HCT116 (cell line): ENCODE data around the gene TMEM132D. TPM values are rescaled to one million over a fixed set of nuclear protein-coding genes. Genes with fewer than 3 reads are reported as not detected.

Source experiments
- ATAC-seq: fragments of 200-7000 bp; cut with Tn5 transposase; 2 replicates; pipeline ENCODE4 v1.9.1; 2020; ENCODE audit warnings: mild to moderate bottlenecking, moderate library complexity
- BruUV-seq: library from RNA; stranded (reverse); fragments of 400-500 nt; replicated peaks from 2 replicates; lab custom pipeline; 2021; lab: Mats Ljungman, UMichigan
- CTCF ChIA-PET: fragments of 300-600 bp; sonication (Branson Sonifier 250); formaldehyde crosslinking; loops from one replicate; lab custom pipeline; 2021; ENCODE audit warnings: antibody characterized with exemption; lab: Charles Lee
- POLR2A ChIA-PET: fragments of 300-600, 350-600 bp; sonication (Branson Sonifier 250); formaldehyde crosslinking; loops from one replicate; lab custom pipeline; 2021; ENCODE audit warnings: antibody characterized with exemption; lab: Charles Lee
- RAD21 ChIA-PET, 2 experiments: fragments of 300-600 bp; sonication (Branson Sonifier 250); formaldehyde crosslinking; loops; one replicate each; lab custom pipeline; 2023; ENCODE audit warnings: low total read pairs in 2 of 2; ENCODE audit not compliant: uncharacterized antibody in 2 of 2, unreplicated experiment in 2 of 2, low non-redundant PET in 1 of 2; lab: Charles Lee
- DNase-seq: peaks from one replicate; pipeline ENCODE4 v3.0.0-alpha.2; 2010; ENCODE audit warnings: low read depth, low spot score
- H2AFZ ChIP-seq: fragments of 200-600 bp; shearing (Covaris generic), sonication (generic); 2 replicates; pipeline ENCODE4 v1.6.1; 2017; ENCODE audit warnings: low read depth, mixed run types, mixed read lengths, antibody characterized with exemption, low read length; ENCODE audit not compliant: poor library complexity, severe bottlenecking
- H3K27ac ChIP-seq: 2 replicates; pipeline ENCODE4 v1.5.1; 2012; ENCODE audit warnings: low read depth, low read length
- H3K27me3 ChIP-seq: fragments of 200-600 bp; sonication (generic); 2 replicates; pipeline ENCODE4 v1.6.1; 2016; ENCODE audit warnings: mixed run types, low read length, mixed read lengths; ENCODE audit not compliant: insufficient read depth
- H3K36me3 ChIP-seq, 2 experiments: fragments of 200-500 bp in 1 of 2; fragments of 200-600 bp in 1 of 2; sonication (Bioruptor generic) in 1 of 2; sonication (generic) in 1 of 2; 2 replicates each; pipeline versions ENCODE4 v1.5.1 to v1.6.1; 2014 to 2016; ENCODE audit warnings: low read length in 2 of 2, inconsistent platforms in 1 of 2, mixed read lengths in 1 of 2, mixed run types in 1 of 2; ENCODE audit not compliant: insufficient read depth in 2 of 2, control insufficient read depth in 1 of 2
- H3K4me1 ChIP-seq, 2 experiments: fragments of 200-600 bp in 1 of 2; sonication (generic) in 1 of 2; 2 replicates each; pipeline versions ENCODE4 v1.5.1 to v1.6.1; 2012 to 2017; ENCODE audit warnings: low read length in 2 of 2, inconsistent platforms in 1 of 2, mild to moderate bottlenecking in 1 of 2, mixed read lengths in 1 of 2, mixed run types in 1 of 2, moderate library complexity in 1 of 2; ENCODE audit not compliant: insufficient read depth in 2 of 2, control insufficient read depth in 1 of 2
- H3K4me2 ChIP-seq: fragments of 200-600 bp; sonication (generic); 2 replicates; pipeline ENCODE4 v1.6.1; 2017; ENCODE audit warnings: mixed run types, low read length, mixed read lengths
- H3K4me3 ChIP-seq, 2 experiments: fragments of 200-600 bp in 1 of 2; sonication (generic) in 1 of 2; replicated peaks in 1 of 2; 2 replicates each; pipeline ENCODE4 v1.5.1; 2011 to 2016; ENCODE audit warnings: low read length in 2 of 2, control low read depth in 1 of 2, low read depth in 1 of 2, mild to moderate bottlenecking in 1 of 2, mixed read lengths in 1 of 2, mixed run types in 1 of 2
- H3K79me2 ChIP-seq: fragments of 200-600 bp; sonication (generic); 2 replicates; pipeline ENCODE4 v1.6.1; 2017; ENCODE audit warnings: mild to moderate bottlenecking, mixed run types, low read length, moderate library complexity, mixed read lengths; ENCODE audit not compliant: insufficient read depth
- H3K9ac ChIP-seq: fragments of 200-600 bp; sonication (generic); 2 replicates; pipeline ENCODE4 v1.6.1; 2016; ENCODE audit warnings: low read length, mixed read lengths
- H3K9me2 ChIP-seq: fragments of 200-600 bp; sonication (generic), shearing (Covaris generic); 2 replicates; pipeline ENCODE4 v1.6.1; 2017; ENCODE audit warnings: mixed run types, mild to moderate bottlenecking, moderate library complexity; ENCODE audit not compliant: insufficient read depth
- H3K9me3 ChIP-seq, 2 experiments: fragments of 200-500 bp in 1 of 2; fragments of 200-600 bp in 1 of 2; sonication (Bioruptor generic) in 1 of 2; sonication (generic) in 1 of 2; 2 replicates each; pipeline ENCODE4 v1.6.1; 2014 to 2017; ENCODE audit warnings: low read length in 2 of 2, mixed read lengths in 2 of 2, inconsistent platforms in 1 of 2, low read depth in 1 of 2, mild to moderate bottlenecking in 1 of 2, mixed run types in 1 of 2, moderate library complexity in 1 of 2; ENCODE audit not compliant: control insufficient read depth in 1 of 2, insufficient read depth in 1 of 2
- H4K20me1 ChIP-seq: fragments of 200-600 bp; sonication (generic), shearing (Covaris generic); 2 replicates; pipeline ENCODE4 v1.6.1; 2017; ENCODE audit warnings: mixed run types, mild to moderate bottlenecking, moderate library complexity; ENCODE audit not compliant: insufficient read depth
- EZH2 ChIP-seq: fragments of 200-600 bp; sonication (generic); IDR thresholded peaks from 2 replicates; pipeline ENCODE4 v1.6.1; 2017; ENCODE audit warnings: antibody characterized with exemption, mixed run types
- JUND ChIP-seq: IDR thresholded peaks from 2 replicates; pipeline ENCODE4 v1.6.1; 2012
- POLR2AphosphoS5 ChIP-seq: IDR thresholded peaks from 2 replicates; pipeline ENCODE4 v1.6.1; 2011; ENCODE audit warnings: mild to moderate bottlenecking, low read depth, low read length, moderate library complexity
- RAD21 ChIP-seq: IDR thresholded peaks from 2 replicates; pipeline ENCODE4 v1.6.1; 2012; ENCODE audit warnings: low read depth, mild to moderate bottlenecking
- SP1 ChIP-seq: IDR thresholded peaks from 2 replicates; pipeline ENCODE4 v1.6.1; 2012; ENCODE audit warnings: low read depth
- YY1 ChIP-seq: IDR thresholded peaks from 2 replicates; pipeline ENCODE4 v1.6.1; 2011; ENCODE audit warnings: low read length, low read depth, moderate library complexity, mild to moderate bottlenecking; ENCODE audit not compliant: insufficient replicate concordance; ENCODE audit errors: extremely low read depth
- ZFX ChIP-seq: fragments of 450-650 bp; IDR thresholded peaks from 2 replicates; pipeline ENCODE4 v1.6.1; 2017
- intact Hi-C: fragments of 100-400 bp; cut with micrococcal nuclease; formaldehyde crosslinking; loops from 2 replicates; pipeline ENCODE4 v1.10.0; 2022
- total RNA-seq: library from RNA; stranded (reverse); gene quantifications from one replicate; pipeline ENCODE4 v1.2.1, GENCODE V29; 2021; ENCODE audit not compliant: unreplicated experiment
- TF ChIP-seq, protein P1 (sequence below): IDR thresholded peaks from 2 replicates; pipeline ENCODE4 v1.6.1; 2011; ENCODE audit warnings: mild to moderate bottlenecking, low read length, moderate library complexity; ENCODE audit not compliant: insufficient replicate concordance; ENCODE audit errors: extremely low read depth

Gene TMEM132D
- total RNA-seq, 1 experiment from 2014 or later, result not detected

DNA sequence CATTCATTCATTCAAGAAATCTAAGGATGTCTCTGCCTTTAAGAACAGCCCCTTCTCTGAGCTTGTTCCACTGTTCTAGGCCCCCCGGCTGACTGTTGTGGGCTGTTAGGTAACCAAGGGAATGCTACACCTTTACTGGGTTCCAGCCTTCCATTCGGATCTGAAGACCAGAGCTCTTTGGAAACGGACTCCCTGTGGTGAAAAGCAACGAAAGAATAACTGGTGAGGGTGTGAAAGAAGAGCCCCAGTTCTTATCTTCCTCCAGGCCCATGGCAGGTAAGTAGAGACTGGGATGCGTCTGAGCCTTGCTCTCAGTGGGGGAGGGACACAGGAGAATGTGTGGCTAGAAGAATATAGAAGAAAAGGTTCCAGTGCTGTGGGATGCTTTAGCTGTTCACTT, 207.4 kb downstream of the TMEM132D start:
- DNase-seq, result no peak
- POLR2A ChIA-PET, result no interaction called here
- ATAC-seq, result no peak
- RAD21 ChIA-PET, result no interaction called here
- no TSS peak for BruUV-seq
- no peak for TF ChIP-seq RAD21
- TF ChIP-seq SP1, result no peak
- TF ChIP-seq POLR2AphosphoS5, result no peak
- TF ChIP-seq, protein P1, sequence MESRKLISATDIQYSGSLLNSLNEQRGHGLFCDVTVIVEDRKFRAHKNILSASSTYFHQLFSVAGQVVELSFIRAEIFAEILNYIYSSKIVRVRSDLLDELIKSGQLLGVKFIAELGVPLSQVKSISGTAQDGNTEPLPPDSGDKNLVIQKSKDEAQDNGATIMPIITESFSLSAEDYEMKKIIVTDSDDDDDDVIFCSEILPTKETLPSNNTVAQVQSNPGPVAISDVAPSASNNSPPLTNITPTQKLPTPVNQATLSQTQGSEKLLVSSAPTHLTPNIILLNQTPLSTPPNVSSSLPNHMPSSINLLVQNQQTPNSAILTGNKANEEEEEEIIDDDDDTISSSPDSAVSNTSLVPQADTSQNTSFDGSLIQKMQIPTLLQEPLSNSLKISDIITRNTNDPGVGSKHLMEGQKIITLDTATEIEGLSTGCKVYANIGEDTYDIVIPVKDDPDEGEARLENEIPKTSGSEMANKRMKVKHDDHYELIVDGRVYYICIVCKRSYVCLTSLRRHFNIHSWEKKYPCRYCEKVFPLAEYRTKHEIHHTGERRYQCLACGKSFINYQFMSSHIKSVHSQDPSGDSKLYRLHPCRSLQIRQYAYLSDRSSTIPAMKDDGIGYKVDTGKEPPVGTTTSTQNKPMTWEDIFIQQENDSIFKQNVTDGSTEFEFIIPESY, result no peak
- no peak for TF ChIP-seq ZFX
- no peak for TF ChIP-seq YY1
- H3K9me2 ChIP-seq, result no peaks in the 10 kb centered on the region
- H3K27me3 ChIP-seq, result no peaks in the 10 kb centered on the region
- H2AFZ ChIP-seq, result no peak overlapping the region
- no peaks in the 10 kb centered on the region for H3K36me3 ChIP-seq
- no peak overlapping the region for H3K4me3 ChIP-seq
- CTCF ChIA-PET, result no interaction called here
- H3K27ac ChIP-seq, result no peak overlapping the region
- intact Hi-C loops, result no loop called here
- H4K20me1 ChIP-seq, result no peaks in the 10 kb centered on the region
- no peak overlapping the region for H3K9ac ChIP-seq
- no peaks in the 10 kb centered on the region for H3K4me1 ChIP-seq
- H3K9me3 ChIP-seq, result peaks cover 6 to 15% of the 10 kb centered on the region in 2 experiments; a peak in 2 of 4 replicates
- H3K4me2 ChIP-seq, result no peak overlapping the region
- H3K79me2 ChIP-seq, result no peaks in the 10 kb centered on the region

DNA sequence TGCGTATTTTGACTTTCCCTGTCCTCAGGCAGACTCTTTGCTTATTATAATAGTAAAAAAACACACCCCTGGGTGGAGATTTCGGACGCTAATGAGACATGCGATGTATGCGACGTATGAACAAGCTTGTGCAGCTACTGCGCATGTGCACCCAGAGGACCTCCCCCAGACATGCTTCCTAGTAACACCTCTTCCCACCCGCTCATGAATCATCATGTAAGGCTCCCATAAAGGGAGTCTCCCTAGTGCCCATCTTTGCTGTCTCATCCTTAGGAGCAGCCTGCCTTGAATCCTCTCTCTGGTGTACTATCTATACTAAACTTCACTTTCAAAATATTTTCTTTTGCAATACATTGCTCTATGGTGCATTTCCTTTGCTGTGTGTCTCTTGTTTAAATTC, 210.1 kb downstream of the TMEM132D start:
- Histone ChIP-seq H3K27ac (no peak overlapping the region), H3K9me3 (peaks cover 3 to 23% of the 10 kb centered on the region in 2 experiments; a peak in 2 of 4 replicates), H2AFZ (no peak overlapping the region), H3K4me1 (no peaks in the 10 kb centered on the region), H4K20me1 (no peaks in the 10 kb centered on the region), H3K4me3 (no peak overlapping the region), H3K79me2 (no peaks in the 10 kb centered on the region), H3K27me3 (no peaks in the 10 kb centered on the region), H3K9me2 (no peaks in the 10 kb centered on the region), H3K4me2 (no peak overlapping the region), H3K9ac (no peak overlapping the region), H3K36me3 (no peaks in the 10 kb centered on the region)
- TF ChIP-seq EZH2 (no peak), JUND (no peak)
- BruUV-seq, result no TSS peak
- no peak for DNase-seq
- CTCF ChIA-PET, result no interaction called here
- RAD21 ChIA-PET, result no interaction called here
- POLR2A ChIA-PET, result no interaction called here
- intact Hi-C loops, result no loop called here
- ATAC-seq, result no peak
